Measurements from ENCODE around the gene TTC29. TPM values are rescaled to one million over a fixed set of nuclear protein-coding genes. Genes with fewer than 3 reads are reported as not detected.

Gene TTC29
- total and polyA plus RNA-seq, 2 experiments from 2014 or later = 0.52 to 0.60 TPM

GRCh38 chr4:146952896-146953295 lies 7.2 kb upstream of the TTC29 start (continued):
- TF ChIP-seq ZNF462 (CRISPR knock-in tag; IDR thresholded peaks at IDR 0.05) (no peak), ZNF114 (CRISPR knock-in tag; IDR thresholded peaks at IDR 0.05) (no peak), ZNF331 (CRISPR knock-in tag; IDR thresholded peaks at IDR 0.05; ENCODE audit: low read depth) (no peak), EZH2phosphoT487 (IDR thresholded peaks at IDR 0.05; ENCODE audit: unreplicated experiment) (no peak), REST (IDR thresholded peaks at IDR 0.05; ENCODE audit: unreplicated experiment) (no peak), ETS1 (IDR thresholded peaks at IDR 0.05) (no peak), JUNB (IDR thresholded peaks at IDR 0.05; ENCODE audit: unreplicated experiment) (no peak), POLR2AphosphoS5 (IDR thresholded peaks at IDR 0.05; ENCODE audit: low read depth) (no peak), CREB1 (CRISPR knock-in tag; IDR thresholded peaks at IDR 0.05; ENCODE audit: low read depth) (no peak)

Measured in GM23338 (cell line).